ENCODE measurements around the gene KANK3.

DNA sequence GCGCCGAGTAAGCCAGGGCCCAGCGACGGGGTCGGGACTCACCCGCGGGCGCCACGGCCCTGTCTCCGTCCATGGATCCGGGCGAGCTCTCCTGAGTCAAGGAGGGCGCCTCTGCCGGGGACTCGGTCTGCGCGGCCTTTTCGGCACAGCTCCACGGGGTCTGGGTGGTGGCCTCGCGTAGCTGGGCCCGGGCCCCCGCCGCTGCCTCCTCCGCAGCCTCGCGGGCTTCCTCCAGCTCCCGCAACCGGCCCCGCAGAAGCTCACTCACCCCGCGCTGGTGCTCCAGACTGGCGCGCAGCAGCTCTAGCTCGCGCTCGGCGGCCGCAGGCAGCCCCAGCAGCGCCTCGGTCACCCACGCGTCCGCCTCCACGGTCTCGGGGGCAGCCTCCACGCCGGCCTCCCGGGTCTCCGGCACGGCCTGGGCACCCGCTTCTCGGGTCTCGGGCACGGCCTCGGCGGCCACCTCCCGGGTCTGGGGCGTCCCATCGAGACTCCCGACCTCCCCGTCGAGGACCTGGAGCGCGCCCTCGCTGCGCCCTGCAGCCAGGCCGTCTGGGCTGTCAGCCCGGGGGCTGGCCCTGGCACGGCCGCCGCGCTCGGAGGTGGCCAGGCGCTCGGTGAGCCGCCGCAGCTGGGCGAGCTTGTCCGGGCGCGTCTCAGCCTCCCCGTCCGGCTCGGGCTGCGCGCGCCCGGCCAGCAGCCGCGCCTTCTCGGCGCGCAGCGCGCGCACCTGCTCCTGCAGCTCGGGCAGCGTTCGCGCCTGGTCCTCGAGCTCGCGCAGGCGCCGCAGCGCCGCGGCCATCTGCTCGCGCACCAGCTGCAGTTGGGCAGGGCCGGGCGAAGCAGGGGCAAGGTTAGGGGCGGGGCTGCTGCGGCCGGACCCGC is 8.4 kb downstream of the KANK3 start:
- no peak for TF ChIP-seq POLR2A (IDR thresholded peaks at IDR 0.05)
- TF ChIP-seq, protein P1, sequence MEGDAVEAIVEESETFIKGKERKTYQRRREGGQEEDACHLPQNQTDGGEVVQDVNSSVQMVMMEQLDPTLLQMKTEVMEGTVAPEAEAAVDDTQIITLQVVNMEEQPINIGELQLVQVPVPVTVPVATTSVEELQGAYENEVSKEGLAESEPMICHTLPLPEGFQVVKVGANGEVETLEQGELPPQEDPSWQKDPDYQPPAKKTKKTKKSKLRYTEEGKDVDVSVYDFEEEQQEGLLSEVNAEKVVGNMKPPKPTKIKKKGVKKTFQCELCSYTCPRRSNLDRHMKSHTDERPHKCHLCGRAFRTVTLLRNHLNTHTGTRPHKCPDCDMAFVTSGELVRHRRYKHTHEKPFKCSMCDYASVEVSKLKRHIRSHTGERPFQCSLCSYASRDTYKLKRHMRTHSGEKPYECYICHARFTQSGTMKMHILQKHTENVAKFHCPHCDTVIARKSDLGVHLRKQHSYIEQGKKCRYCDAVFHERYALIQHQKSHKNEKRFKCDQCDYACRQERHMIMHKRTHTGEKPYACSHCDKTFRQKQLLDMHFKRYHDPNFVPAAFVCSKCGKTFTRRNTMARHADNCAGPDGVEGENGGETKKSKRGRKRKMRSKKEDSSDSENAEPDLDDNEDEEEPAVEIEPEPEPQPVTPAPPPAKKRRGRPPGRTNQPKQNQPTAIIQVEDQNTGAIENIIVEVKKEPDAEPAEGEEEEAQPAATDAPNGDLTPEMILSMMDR (IDR thresholded peaks at IDR 0.05), result no peak

Measured in Peyer's patch (tissue), 4 donors.